ENCODE measurements around the gene DYNLRB1.

Gene DYNLRB1

GRCh38 chr20:34579979-34580940 lies 64.0 kb downstream of the DYNLRB1 start:
- DNase-seq = no peak

- peak; percentile 9 for DNase-seq
Measured at GRCh38 chr20:34581341-34582184, 65.3 kb downstream of the DYNLRB1 start.

- DNase-seq = no peak
Measured at GRCh38 chr20:34582221-34582620, 66.0 kb downstream of the DYNLRB1 start.

GRCh38 chr20:34582911-34583310 lies 66.7 kb downstream of the DYNLRB1 start:
- no peak for DNase-seq

GRCh38 chr20:34583544-34583943 lies 67.3 kb downstream of the DYNLRB1 start:
- no peak for DNase-seq

GRCh38 chr20:34585019-34585418 lies 68.8 kb downstream of the DYNLRB1 start:
- no peak for DNase-seq

GRCh38 chr20:34586488-34587163 lies 70.4 kb downstream of the DYNLRB1 start:
- DNase-seq = no peak
